Measurements from ENCODE around the gene MAPKAPK3. TPM values are rescaled to one million over a fixed set of nuclear protein-coding genes. Genes with fewer than 3 reads are reported as not detected.

MAPKAPK3 gene
- total RNA-seq, 1 donor from 2014 or later, result 10.7 TPM

DNA sequence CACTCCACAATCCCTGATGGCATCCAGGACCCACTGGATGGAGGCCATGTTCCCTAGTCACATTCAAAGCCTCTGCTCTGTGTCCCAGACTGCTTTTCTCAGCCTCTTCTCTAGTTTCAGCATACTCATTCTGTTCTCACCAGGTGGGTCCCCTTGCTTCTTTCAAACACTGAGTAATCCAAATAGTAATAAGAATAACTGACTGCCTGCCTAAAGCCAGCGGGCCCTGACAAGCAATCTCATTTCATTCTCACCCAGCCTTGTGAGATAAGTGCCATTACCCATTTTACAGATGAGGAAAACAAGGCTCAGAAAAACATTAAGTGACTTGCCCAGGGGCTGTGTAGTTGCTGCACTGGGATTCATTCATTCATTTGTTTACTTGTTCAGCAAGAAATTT lies 25.4 kb downstream of the MAPKAPK3 start:
- H3K27me3 Mint-ChIP-seq (ENCODE audit: unreplicated experiment), result peaks cover 5% of the 10 kb centered on the region
- no peak overlapping the region for H3K4me3 Mint-ChIP-seq (ENCODE audit: unreplicated experiment)
- H3K27ac Mint-ChIP-seq (ENCODE audit: unreplicated experiment), result no peak overlapping the region
- no peaks in the 10 kb centered on the region for H3K36me3 Mint-ChIP-seq (ENCODE audit: unreplicated experiment)
- TF ChIP-seq, protein P1, sequence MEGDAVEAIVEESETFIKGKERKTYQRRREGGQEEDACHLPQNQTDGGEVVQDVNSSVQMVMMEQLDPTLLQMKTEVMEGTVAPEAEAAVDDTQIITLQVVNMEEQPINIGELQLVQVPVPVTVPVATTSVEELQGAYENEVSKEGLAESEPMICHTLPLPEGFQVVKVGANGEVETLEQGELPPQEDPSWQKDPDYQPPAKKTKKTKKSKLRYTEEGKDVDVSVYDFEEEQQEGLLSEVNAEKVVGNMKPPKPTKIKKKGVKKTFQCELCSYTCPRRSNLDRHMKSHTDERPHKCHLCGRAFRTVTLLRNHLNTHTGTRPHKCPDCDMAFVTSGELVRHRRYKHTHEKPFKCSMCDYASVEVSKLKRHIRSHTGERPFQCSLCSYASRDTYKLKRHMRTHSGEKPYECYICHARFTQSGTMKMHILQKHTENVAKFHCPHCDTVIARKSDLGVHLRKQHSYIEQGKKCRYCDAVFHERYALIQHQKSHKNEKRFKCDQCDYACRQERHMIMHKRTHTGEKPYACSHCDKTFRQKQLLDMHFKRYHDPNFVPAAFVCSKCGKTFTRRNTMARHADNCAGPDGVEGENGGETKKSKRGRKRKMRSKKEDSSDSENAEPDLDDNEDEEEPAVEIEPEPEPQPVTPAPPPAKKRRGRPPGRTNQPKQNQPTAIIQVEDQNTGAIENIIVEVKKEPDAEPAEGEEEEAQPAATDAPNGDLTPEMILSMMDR (IDR thresholded peaks at IDR 0.05; ENCODE audit: partially characterized antibody, unreplicated experiment), result no peak
- peaks cover 1% of the 10 kb centered on the region for H3K4me1 Mint-ChIP-seq (ENCODE audit: low read depth, unreplicated experiment)
- peaks cover 1% of the 10 kb centered on the region for H3K9me3 Mint-ChIP-seq (ENCODE audit: unreplicated experiment)
- DNase-seq, result no peak

- Mint-ChIP-seq H3K36me3 (ENCODE audit: unreplicated experiment) (no peaks in the 10 kb centered on the region), H3K4me3 (ENCODE audit: unreplicated experiment) (no peak overlapping the region), H3K4me1 (ENCODE audit: low read depth, unreplicated experiment) (peaks cover 19% of the 10 kb centered on the region), H3K9me3 (ENCODE audit: unreplicated experiment) (no peaks in the 10 kb centered on the region), H3K27ac (ENCODE audit: unreplicated experiment) (no peak overlapping the region), H3K27me3 (ENCODE audit: unreplicated experiment) (peaks cover 8% of the 10 kb centered on the region)
- no peak for DNase-seq
- TF ChIP-seq, protein P1 (IDR thresholded peaks at IDR 0.05; ENCODE audit: partially characterized antibody, unreplicated experiment), result no peak
Observed at GRCh38 chr3:50644561-50644960, 27.6 kb downstream of the MAPKAPK3 start.

- H3K4me3 Mint-ChIP-seq (ENCODE audit: unreplicated experiment), result no peak overlapping the region
- H3K36me3 Mint-ChIP-seq (ENCODE audit: unreplicated experiment), result no peaks in the 10 kb centered on the region
Observed at GRCh38 chr3:50645378-50645777, 28.4 kb downstream of the MAPKAPK3 start.

DNA sequence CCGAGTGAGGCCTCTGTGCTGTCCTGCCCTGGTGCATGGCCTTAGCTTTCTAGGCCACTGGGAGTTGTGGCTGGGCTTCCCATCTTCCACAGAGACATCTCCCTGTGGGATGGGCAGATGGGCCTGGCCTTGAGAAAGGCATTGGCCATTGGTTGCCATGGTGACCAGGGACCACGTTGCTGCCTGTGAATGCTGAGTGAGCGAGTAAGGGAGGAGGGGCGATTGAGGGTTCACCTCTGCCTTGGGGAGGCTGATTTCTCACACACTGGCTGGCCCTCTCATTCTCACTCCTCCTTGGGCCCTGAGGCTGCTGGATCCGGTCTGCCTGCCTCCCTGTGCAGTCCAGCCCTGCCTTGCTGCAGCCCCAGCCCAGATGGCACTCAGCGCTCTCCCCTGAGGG lies 31.4 kb downstream of the MAPKAPK3 start:
- Mint-ChIP-seq H3K36me3 (ENCODE audit: unreplicated experiment) (no peaks in the 10 kb centered on the region), H3K27ac (ENCODE audit: unreplicated experiment) (peak overlapping the region; percentile 95)
- peak; percentile 86 for DNase-seq

More at GRCh38 chr3:50645378-50645777, 28.4 kb downstream of the MAPKAPK3 start:
- H3K4me1 Mint-ChIP-seq (ENCODE audit: low read depth, unreplicated experiment), result peaks cover 26% of the 10 kb centered on the region
- H3K9me3 Mint-ChIP-seq (ENCODE audit: unreplicated experiment), result no peaks in the 10 kb centered on the region
- TF ChIP-seq, protein P1 (IDR thresholded peaks at IDR 0.05; ENCODE audit: partially characterized antibody, unreplicated experiment), result no peak
- DNase-seq, result no peak
- H3K27me3 Mint-ChIP-seq (ENCODE audit: unreplicated experiment), result peaks cover 8% of the 10 kb centered on the region
- no peak overlapping the region for H3K27ac Mint-ChIP-seq (ENCODE audit: unreplicated experiment)

GRCh38 chr3:50648944-50649343 lies 32.0 kb downstream of the MAPKAPK3 start:
- H3K4me1 Mint-ChIP-seq (ENCODE audit: low read depth, unreplicated experiment), result peaks cover 27% of the 10 kb centered on the region
- peaks cover 2% of the 10 kb centered on the region for H3K9me3 Mint-ChIP-seq (ENCODE audit: unreplicated experiment)
- H3K36me3 Mint-ChIP-seq (ENCODE audit: unreplicated experiment), result no peaks in the 10 kb centered on the region
- H3K4me3 Mint-ChIP-seq (ENCODE audit: unreplicated experiment), result no peak overlapping the region
- no peak for DNase-seq
- peak overlapping the region; percentile 95 for H3K27ac Mint-ChIP-seq (ENCODE audit: unreplicated experiment)
- H3K27me3 Mint-ChIP-seq (ENCODE audit: unreplicated experiment), result peaks cover 4% of the 10 kb centered on the region
- TF ChIP-seq, protein P1 (IDR thresholded peaks at IDR 0.05; ENCODE audit: partially characterized antibody, unreplicated experiment), result no peak

More for the DNA sequence above, 31.4 kb downstream of the MAPKAPK3 start:
- Mint-ChIP-seq H3K27me3 (ENCODE audit: unreplicated experiment) (peaks cover 4% of the 10 kb centered on the region), H3K4me1 (ENCODE audit: low read depth, unreplicated experiment) (peaks cover 27% of the 10 kb centered on the region), H3K9me3 (ENCODE audit: unreplicated experiment) (peaks cover 2% of the 10 kb centered on the region), H3K4me3 (ENCODE audit: unreplicated experiment) (peak overlapping the region; percentile 75)
- TF ChIP-seq, protein P1 (IDR thresholded peaks at IDR 0.05; ENCODE audit: partially characterized antibody, unreplicated experiment), result no peak

Measured in glutamatergic neuron (in vitro differentiated cells).